OCI-LY3 (cell line): ENCODE results near the gene GTF3C5.

ENCODE experiments used
- EZH2phosphoT487 ChIP-seq: fragments of 200-600 bp; shearing (Covaris generic); IDR thresholded peaks from 2 replicates; pipeline ENCODE4 v1.6.1; 2018; ENCODE audit warnings: antibody characterized with exemption, mixed run types, low read depth
- TF ChIP-seq, protein P1 (sequence below): fragments of 200-600, 300-600 bp; sonication (generic); IDR thresholded peaks from 2 replicates; pipeline ENCODE4 v1.5.1; 2014; ENCODE audit warnings: antibody characterized with exemption, low read length, low read depth

DNA sequence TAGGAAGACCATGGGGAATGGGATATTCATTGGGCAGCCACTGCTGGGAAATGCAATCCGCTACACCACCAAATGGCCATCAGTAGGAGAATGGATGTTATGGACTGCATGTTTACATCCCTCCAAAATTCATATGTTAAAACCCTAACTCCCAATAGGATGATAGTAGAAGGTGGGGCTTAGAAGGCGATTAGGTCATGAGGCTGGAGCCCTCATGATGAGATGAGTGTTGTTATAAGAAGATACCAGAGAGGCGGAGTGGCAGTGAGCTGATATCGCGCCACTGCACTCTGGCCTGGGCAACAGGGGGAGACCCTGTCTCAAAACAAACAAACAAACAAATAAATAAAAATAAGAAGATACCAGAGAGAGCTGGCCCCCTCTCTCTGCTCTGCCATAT lies 16.1 kb upstream of the GTF3C5 start:
- TF ChIP-seq, protein P1, sequence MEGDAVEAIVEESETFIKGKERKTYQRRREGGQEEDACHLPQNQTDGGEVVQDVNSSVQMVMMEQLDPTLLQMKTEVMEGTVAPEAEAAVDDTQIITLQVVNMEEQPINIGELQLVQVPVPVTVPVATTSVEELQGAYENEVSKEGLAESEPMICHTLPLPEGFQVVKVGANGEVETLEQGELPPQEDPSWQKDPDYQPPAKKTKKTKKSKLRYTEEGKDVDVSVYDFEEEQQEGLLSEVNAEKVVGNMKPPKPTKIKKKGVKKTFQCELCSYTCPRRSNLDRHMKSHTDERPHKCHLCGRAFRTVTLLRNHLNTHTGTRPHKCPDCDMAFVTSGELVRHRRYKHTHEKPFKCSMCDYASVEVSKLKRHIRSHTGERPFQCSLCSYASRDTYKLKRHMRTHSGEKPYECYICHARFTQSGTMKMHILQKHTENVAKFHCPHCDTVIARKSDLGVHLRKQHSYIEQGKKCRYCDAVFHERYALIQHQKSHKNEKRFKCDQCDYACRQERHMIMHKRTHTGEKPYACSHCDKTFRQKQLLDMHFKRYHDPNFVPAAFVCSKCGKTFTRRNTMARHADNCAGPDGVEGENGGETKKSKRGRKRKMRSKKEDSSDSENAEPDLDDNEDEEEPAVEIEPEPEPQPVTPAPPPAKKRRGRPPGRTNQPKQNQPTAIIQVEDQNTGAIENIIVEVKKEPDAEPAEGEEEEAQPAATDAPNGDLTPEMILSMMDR, result no peak
- no peak for TF ChIP-seq EZH2phosphoT487
